ENCODE results near the gene MXI1.

MXI1 gene

GRCh38 chr10:110219884-110220283 lies 12.5 kb downstream of the MXI1 start:
- CTCF ChIA-PET, result no interaction called here
- no peak for TF ChIP-seq CTCF (conservative IDR thresholded peaks at IDR 0.05; ENCODE audit: low read depth)
- POLR2A ChIA-PET (ENCODE audit: low non-redundant PET), result no interaction called here
- DNase-seq (ENCODE audit: low spot score), result no peak
- H3K27ac ChIP-seq, result no peak overlapping the region

- ChIA-PET CTCF (interaction anchor here (0.6 to 1.1 kb wide), 2 partner anchors 9 to 79 kb away, joined by 3 to 4 read pairs; no protein-coding TSS in a partner anchor), POLR2A (ENCODE audit: low non-redundant PET) (no interaction called here)
- TF ChIP-seq CTCF (conservative IDR thresholded peaks at IDR 0.05; ENCODE audit: low read depth), result no peak
- DNase-seq (ENCODE audit: low spot score), result no peak
- H3K27ac ChIP-seq, result no peak overlapping the region
Observed at GRCh38 chr10:110220398-110220797, 13.0 kb downstream of the MXI1 start.

GRCh38 chr10:110221044-110221720 lies 13.8 kb downstream of the MXI1 start:
- peak overlapping the region; percentile 69 for H3K27ac ChIP-seq
- DNase-seq (ENCODE audit: low spot score), result no peak
- ChIA-PET CTCF (interaction anchor here (0.6 to 1.9 kb wide), 9 partner anchors 10 to 721 kb away, joined by 3 to 4 read pairs (median 3); no protein-coding TSS in a partner anchor), POLR2A (ENCODE audit: low non-redundant PET) (no interaction called here)
- TF ChIP-seq CTCF (conservative IDR thresholded peaks at IDR 0.05; ENCODE audit: low read depth), result no peak

- H3K27ac ChIP-seq, result peak overlapping the region; percentile 69
- TF ChIP-seq CTCF (conservative IDR thresholded peaks at IDR 0.05; ENCODE audit: low read depth), result peak; percentile 47
- ChIA-PET CTCF (interaction anchor here (0.6 to 1.9 kb wide), 6 partner anchors 13 to 720 kb away, joined by 3 to 4 read pairs (median 4); no protein-coding TSS in a partner anchor), POLR2A (ENCODE audit: low non-redundant PET) (no interaction called here)
- peak; percentile 66 for DNase-seq (ENCODE audit: low spot score)
Observed at GRCh38 chr10:110221721-110222261, 14.4 kb downstream of the MXI1 start.

- no peak overlapping the region for H3K27ac ChIP-seq
- CTCF ChIA-PET, result interaction anchor here (1.8 to 1.9 kb wide), 2 partner anchors 14 to 16 kb away, joined by 4 read pairs; no protein-coding TSS in a partner anchor
- DNase-seq (ENCODE audit: low spot score), result no peak
- no peak for TF ChIP-seq CTCF (conservative IDR thresholded peaks at IDR 0.05; ENCODE audit: low read depth)
- POLR2A ChIA-PET (ENCODE audit: low non-redundant PET), result no interaction called here
Observed at GRCh38 chr10:110222641-110223297, 15.4 kb downstream of the MXI1 start.

GRCh38 chr10:110223298-110223925 lies 16.0 kb downstream of the MXI1 start:
- CTCF ChIA-PET, result interaction anchor here (0.7 to 2.6 kb wide), 4 partner anchors 13 to 85 kb away, joined by 4 to 24 read pairs (median 4); no protein-coding TSS in a partner anchor
- TF ChIP-seq CTCF (conservative IDR thresholded peaks at IDR 0.05; ENCODE audit: low read depth), result no peak
- DNase-seq (ENCODE audit: low spot score), result no peak
- POLR2A ChIA-PET (ENCODE audit: low non-redundant PET), result no interaction called here
- H3K27ac ChIP-seq, result no peak overlapping the region

Data from RWPE1 (cell line).